GM23248 (cell line): ENCODE measurements around the gene CXCL6. TPM values are rescaled to one million over a fixed set of nuclear protein-coding genes. Genes with fewer than 3 reads are reported as not detected.
A peak's percentile ranks its signal among the peaks of the same experiment; 100 is the strongest.

Experiments
- DNase-seq: peaks from one replicate; pipeline ENCODE4 v3.0.0-alpha.2; 2015
- H2AFZ ChIP-seq: fragments of 200-600 bp; sonication (generic); 2 replicates; pipeline ENCODE4 v1.6.1; 2016; ENCODE audit warnings: antibody characterized with exemption
- H3F3A ChIP-seq: fragments of 200-600 bp; sonication (generic); 2 replicates; pipeline ENCODE4 v1.6.1; 2016; ENCODE audit warnings: mild to moderate bottlenecking, antibody characterized with exemption, mixed run types; ENCODE audit not compliant: insufficient read depth
- H3K27ac ChIP-seq: fragments of 200-600 bp; sonication (generic); 2 replicates; pipeline ENCODE4 v1.5.1; 2016; ENCODE audit warnings: mild to moderate bottlenecking
- H3K27me3 ChIP-seq: fragments of 200-600 bp; sonication (generic); replicated peaks from 2 replicates; pipeline ENCODE4 v1.6.1; 2016; ENCODE audit warnings: mild to moderate bottlenecking; ENCODE audit not compliant: insufficient read depth
- H3K36me3 ChIP-seq: fragments of 200-600 bp; sonication (generic); 2 replicates; pipeline ENCODE4 v1.6.1; 2016; ENCODE audit warnings: low read depth, mild to moderate bottlenecking
- H3K4me1 ChIP-seq: fragments of 200-600 bp; sonication (generic); 2 replicates; pipeline ENCODE4 v1.6.1; 2016; ENCODE audit warnings: mild to moderate bottlenecking; ENCODE audit not compliant: insufficient read depth
- H3K4me2 ChIP-seq: fragments of 200-600 bp; sonication (generic); one replicate; pipeline ENCODE4 v1.6.1; 2016; ENCODE audit warnings: mild to moderate bottlenecking; ENCODE audit not compliant: unreplicated experiment
- H3K4me3 ChIP-seq: fragments of 200-600 bp; sonication (generic); 2 replicates; pipeline ENCODE4 v1.5.1; 2016; ENCODE audit warnings: mild to moderate bottlenecking
- H3K79me2 ChIP-seq: fragments of 200-600 bp; sonication (generic); 2 replicates; pipeline ENCODE4 v1.6.1; 2016; ENCODE audit warnings: mild to moderate bottlenecking; ENCODE audit not compliant: insufficient read depth
- H3K9ac ChIP-seq: fragments of 200-600 bp; sonication (generic); 2 replicates; pipeline ENCODE4 v1.6.1; 2016; ENCODE audit warnings: mild to moderate bottlenecking
- H3K9me2 ChIP-seq: fragments of 200-600 bp; sonication (generic); 2 replicates; pipeline ENCODE4 v1.6.1; 2016; ENCODE audit warnings: mixed run types, mild to moderate bottlenecking, moderate library complexity; ENCODE audit not compliant: insufficient read depth
- H3K9me3 ChIP-seq: fragments of 200-600 bp; sonication (generic); one replicate; pipeline ENCODE4 v1.6.1; 2017; ENCODE audit warnings: low read depth
- H4K20me1 ChIP-seq: fragments of 200-600 bp; sonication (generic); 2 replicates; pipeline ENCODE4 v1.6.0; 2016; ENCODE audit not compliant: insufficient read depth
- EZH2 ChIP-seq: fragments of 200-600 bp; sonication (generic); IDR thresholded peaks from 2 replicates; pipeline ENCODE4 v1.6.1; 2018; ENCODE audit warnings: antibody characterized with exemption, mild to moderate bottlenecking; ENCODE audit not compliant: insufficient read depth, poor library complexity, severe bottlenecking
- EZH2phosphoT487 ChIP-seq: fragments of 200-600 bp; sonication (generic); IDR thresholded peaks from 2 replicates; pipeline ENCODE4 v1.6.1; 2018; ENCODE audit warnings: antibody characterized with exemption, moderate library complexity, mild to moderate bottlenecking, low read depth; ENCODE audit not compliant: insufficient read depth
- WGBS, 2 experiments: methylation state at CpG; one replicate each; pipeline ENCODE4 v1.1.6; 2015 to 2017; ENCODE audit warnings: low lambda C conversion rate in 2 of 2, low coverage in 1 of 2; ENCODE audit errors: missing lambda C conversion rate in 2 of 2; 5-methylcytosine and 5-hydroxymethylcytosine counted together
- in situ Hi-C: fragments of 300-500 bp; cut with MboI; formaldehyde crosslinking; loops from 2 replicates; pipeline ENCODE4 v1.15.0; 2020
- polyA plus RNA-seq: library from polyadenylated mRNA; unstranded; fragments of >200 nt; fragmentation: Nextera tagmentation; extraction: Ambion mirVana; gene quantifications from 2 replicates; pipeline ENCODE4 v1.2.1, GENCODE V29; 2016
- total RNA-seq: library from RNA; depleted of rRNA; stranded (reverse); fragments of >200 nt; shearing (Covaris generic); gene quantifications from 2 replicates; pipeline ENCODE4 v1.2.3, GENCODE V29; 2014

CXCL6 gene
- total and polyA plus RNA-seq, 2 experiments from 2014 or later = 8.1 to 17.9 TPM

DNA sequence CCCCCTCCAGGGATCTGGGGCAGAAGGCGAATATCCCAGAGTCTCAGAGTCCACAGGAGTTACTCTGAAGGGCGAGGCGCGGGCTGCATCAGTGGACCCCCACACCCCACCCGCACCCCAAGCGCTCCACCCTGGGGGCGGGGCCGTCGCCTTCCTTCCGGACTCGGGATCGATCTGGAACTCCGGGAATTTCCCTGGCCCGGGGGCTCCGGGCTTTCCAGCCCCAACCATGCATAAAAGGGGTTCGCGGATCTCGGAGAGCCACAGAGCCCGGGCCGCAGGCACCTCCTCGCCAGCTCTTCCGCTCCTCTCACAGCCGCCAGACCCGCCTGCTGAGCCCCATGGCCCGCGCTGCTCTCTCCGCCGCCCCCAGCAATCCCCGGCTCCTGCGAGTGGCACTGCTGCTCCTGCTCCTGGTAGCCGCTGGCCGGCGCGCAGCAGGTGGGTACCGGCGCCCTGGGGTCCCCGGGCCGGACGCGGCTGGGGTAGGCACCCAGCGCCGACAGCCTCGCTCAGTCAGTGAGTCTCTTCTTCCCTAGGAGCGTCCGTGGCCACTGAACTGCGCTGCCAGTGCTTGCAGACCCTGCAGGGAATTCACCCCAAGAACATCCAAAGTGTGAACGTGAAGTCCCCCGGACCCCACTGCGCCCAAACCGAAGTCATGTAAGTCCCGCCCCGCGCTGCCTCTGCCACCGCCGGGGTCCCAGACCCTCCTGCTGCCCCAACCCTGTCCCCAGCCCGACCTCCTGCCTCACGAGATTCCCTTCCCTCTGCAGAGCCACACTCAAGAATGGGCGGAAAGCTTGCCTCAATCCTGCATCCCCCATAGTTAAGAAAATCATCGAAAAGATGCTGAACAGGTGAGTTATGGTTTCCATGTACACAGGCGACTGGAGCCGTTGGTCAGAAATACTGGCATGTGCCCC, 32.9 kb downstream of the CXCL6 start, which contains the start of gene CXCL1:
CXCL1 (plus strand) TSS at position 264 of the 926 bp plus-strand sequence; CDS start at position 342, 78 bp downstream.
- H3F3A ChIP-seq = peaks cover 8% of the 10 kb centered on the region; the same call in 1 of the 2 replicates
- peak within 1 kb of the TSS; percentile 93 for H2AFZ ChIP-seq
- H3K9me3 ChIP-seq = no peaks in the 10 kb centered on the region
- whole genome bisulfite sequencing, 2 experiments = 13% methylated on average over 52 to 55 of the region's 61 CpGs
- H3K79me2 ChIP-seq = no peaks in the 10 kb centered on the region
- TF ChIP-seq EZH2 = no peak
- no peak for TF ChIP-seq EZH2phosphoT487
- H3K36me3 ChIP-seq = no peaks in the 10 kb centered on the region
- no peaks in the 10 kb centered on the region for H3K4me1 ChIP-seq
- no peaks in the 10 kb centered on the region for H3K27me3 ChIP-seq
- H3K4me3 ChIP-seq = peak within 1 kb of the TSS; percentile 77
- DNase-seq = peak; percentile 64
- peak within 1 kb of the TSS; percentile 67 for H3K9ac ChIP-seq
- H4K20me1 ChIP-seq = no peaks in the 10 kb centered on the region
- in situ Hi-C loops = no loop called here
- H3K9me2 ChIP-seq = no peaks in the 10 kb centered on the region
- peak within 1 kb of the TSS; percentile 76 for H3K4me2 ChIP-seq
- H3K27ac ChIP-seq = no peak within 1 kb of the TSS

GRCh38 chr4:73870260-73870659, 33.8 kb downstream of the CXCL6 start:
- no peak for TF ChIP-seq EZH2phosphoT487
- no peak for TF ChIP-seq EZH2
- H3K9ac ChIP-seq = no peak overlapping the region
- in situ Hi-C loops = no loop called here
- peaks cover 11% of the 10 kb centered on the region; the same call in 1 of the 2 replicates for H3F3A ChIP-seq
- DNase-seq = no peak
- H3K4me1 ChIP-seq = peaks cover 4% of the 10 kb centered on the region
- H2AFZ ChIP-seq = no peak overlapping the region
- no peaks in the 10 kb centered on the region for H3K9me3 ChIP-seq
- peak overlapping the region; percentile 77 for H3K4me3 ChIP-seq
- no peaks in the 10 kb centered on the region for H3K36me3 ChIP-seq
- H3K27ac ChIP-seq = no peak overlapping the region
- H4K20me1 ChIP-seq = no peaks in the 10 kb centered on the region
- WGBS, 2 experiments = 90 to 93% methylated on average over 3 of the region's 3 CpGs
- no peaks in the 10 kb centered on the region for H3K79me2 ChIP-seq
- no peaks in the 10 kb centered on the region for H3K27me3 ChIP-seq
- H3K4me2 ChIP-seq = peak overlapping the region; percentile 23
- no peaks in the 10 kb centered on the region for H3K9me2 ChIP-seq

DNA sequence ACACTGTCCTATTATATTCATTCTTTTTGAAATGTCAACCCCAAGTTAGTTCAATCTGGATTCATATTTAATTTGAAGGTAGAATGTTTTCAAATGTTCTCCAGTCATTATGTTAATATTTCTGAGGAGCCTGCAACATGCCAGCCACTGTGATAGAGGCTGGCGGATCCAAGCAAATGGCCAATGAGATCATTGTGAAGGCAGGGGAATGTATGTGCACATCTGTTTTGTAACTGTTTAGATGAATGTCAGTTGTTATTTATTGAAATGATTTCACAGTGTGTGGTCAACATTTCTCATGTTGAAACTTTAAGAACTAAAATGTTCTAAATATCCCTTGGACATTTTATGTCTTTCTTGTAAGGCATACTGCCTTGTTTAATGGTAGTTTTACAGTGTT, 34.3 kb downstream of the CXCL6 start:
- H3K79me2 ChIP-seq = no peaks in the 10 kb centered on the region
- H3K36me3 ChIP-seq = no peaks in the 10 kb centered on the region
- H3K9me2 ChIP-seq = no peaks in the 10 kb centered on the region
- no peak for TF ChIP-seq EZH2
- no peak for TF ChIP-seq EZH2phosphoT487
- peaks cover 15% of the 10 kb centered on the region; the same call in 1 of the 2 replicates for H3F3A ChIP-seq
- no peak overlapping the region for H3K27ac ChIP-seq
- WGBS, 2 experiments = 96 to 100% methylated on average over 1 of the region's 1 CpG
- H3K9ac ChIP-seq = no peak overlapping the region
- no peaks in the 10 kb centered on the region for H4K20me1 ChIP-seq
- no peaks in the 10 kb centered on the region for H3K9me3 ChIP-seq
- no peak for DNase-seq
- peak overlapping the region; percentile 77; the same call in 1 of the 2 replicates for H3K4me3 ChIP-seq
- peaks cover 9% of the 10 kb centered on the region for H3K4me1 ChIP-seq
- no peaks in the 10 kb centered on the region for H3K27me3 ChIP-seq
- H2AFZ ChIP-seq = no peak overlapping the region
- in situ Hi-C loops = no loop called here
- H3K4me2 ChIP-seq = peak overlapping the region; percentile 23

GRCh38 chr4:73871511-73872310, 35.2 kb downstream of the CXCL6 start:
- WGBS, 2 experiments = 95 to 98% methylated on average over 6 of the region's 6 CpGs
- TF ChIP-seq EZH2phosphoT487 (no peak), EZH2 (no peak)
- in situ Hi-C loops = no loop called here

More at GRCh38 chr4:73871511-73872310, 35.2 kb downstream of the CXCL6 start:
- Histone ChIP-seq H3K27me3 (no peaks in the 10 kb centered on the region), H3K9me2 (no peaks in the 10 kb centered on the region), H3K36me3 (no peaks in the 10 kb centered on the region), H3K4me1 (peaks cover 9% of the 10 kb centered on the region), H3K27ac (no peak overlapping the region), H3K4me3 (no peak overlapping the region), H3K9ac (no peak overlapping the region), H4K20me1 (no peaks in the 10 kb centered on the region), H3K9me3 (no peaks in the 10 kb centered on the region), H2AFZ (no peak overlapping the region), H3K79me2 (no peaks in the 10 kb centered on the region), H3K4me2 (no peak overlapping the region), H3F3A (peaks cover 15% of the 10 kb centered on the region; the same call in 1 of the 2 replicates)
- no peak for DNase-seq
